ENCODE results near the gene SAA4. TPM values are rescaled to one million over a fixed set of nuclear protein-coding genes. Genes with fewer than 3 reads are reported as not detected.
A peak's percentile ranks its signal among the peaks of the same experiment; 100 is the strongest.

SAA4 gene
- total RNA-seq, 6 experiments from 2014 or later = 798 to 1,388 (median 1,016) TPM

- intact Hi-C loops (cut with DNase I) = no loop called here
- Histone ChIP-seq H3K9me3 (no peaks in the 10 kb centered on the region), H3K27me3 (no peaks in the 10 kb centered on the region), H3K36me3 (no peaks in the 10 kb centered on the region), H3K4me1 (peaks cover 0 to 33% (median 0%) of the 10 kb centered on the region in 4 donors), H3K27ac (peak overlapping the region in 1 of 3 donors; percentile 16), H3K4me3 (no peak overlapping the region)
- 0% methylated on average over 1 of the region's 2 CpGs for WGBS (ENCODE audit: insufficient coverage, low coverage, low lambda C conversion rate, missing lambda C conversion rate)
- ATAC-seq (peak; percentile 20 to 78 (median 64)), DNase-seq (peak in 2 of 3 donors; percentile 65 to 68)
- no peak for TF ChIP-seq POLR2A (IDR thresholded peaks at IDR 0.05)
Measured at GRCh38 chr11:18230859-18231258, 5.7 kb downstream of the SAA4 start.

- no peak overlapping the region for H3K4me3 ChIP-seq
- ATAC-seq = no peak
Measured at GRCh38 chr11:18229501-18229900, 7.1 kb downstream of the SAA4 start.

GRCh38 chr11:18225913-18226312 lies 10.7 kb downstream of the SAA4 start:
- Histone ChIP-seq H3K4me1 (peaks cover 0 to 20% (median 7%) of the 10 kb centered on the region in 4 donors), H3K4me3 (no peak overlapping the region), H3K36me3 (no peaks in the 10 kb centered on the region), H3K27me3 (no peaks in the 10 kb centered on the region), H3K27ac (no peak overlapping the region), H3K9me3 (no peaks in the 10 kb centered on the region)
- intact Hi-C loops (cut with DNase I) = no loop called here
- DNase-seq = no peak
- ATAC-seq = no peak
- no peak for TF ChIP-seq CTCF (IDR thresholded peaks at IDR 0.05)
- TF ChIP-seq POLR2A (IDR thresholded peaks at IDR 0.05) = no peak
- 46% methylated on average over 1 of the region's 2 CpGs for WGBS (ENCODE audit: insufficient coverage, low coverage, low lambda C conversion rate, missing lambda C conversion rate)

More at GRCh38 chr11:18229501-18229900, 7.1 kb downstream of the SAA4 start:
- Histone ChIP-seq H3K27me3 (no peaks in the 10 kb centered on the region), H3K27ac (no peak overlapping the region), H3K36me3 (no peaks in the 10 kb centered on the region), H3K4me1 (peaks cover 0 to 35% (median 3%) of the 10 kb centered on the region in 4 donors), H3K9me3 (no peaks in the 10 kb centered on the region)
- intact Hi-C loops (cut with DNase I) = no loop called here
- 20% methylated on average over 2 of the region's 3 CpGs for WGBS (ENCODE audit: insufficient coverage, low coverage, low lambda C conversion rate, missing lambda C conversion rate)
- no peak for DNase-seq
- TF ChIP-seq POLR2A (IDR thresholded peaks at IDR 0.05) = no peak
- no peak for TF ChIP-seq CTCF (IDR thresholded peaks at IDR 0.05)

- Histone ChIP-seq H3K4me3 (no peak overlapping the region), H3K4me1 (peaks cover 0 to 20% (median 7%) of the 10 kb centered on the region in 4 donors), H3K27me3 (no peaks in the 10 kb centered on the region), H3K36me3 (no peaks in the 10 kb centered on the region), H3K27ac (peak overlapping the region in 2 of 3 donors; percentile 53 to 55), H3K9me3 (no peaks in the 10 kb centered on the region)
- DNase-seq (no peak), ATAC-seq (peak; percentile 90 to 96 (median 94))
- no peak for TF ChIP-seq POLR2A (IDR thresholded peaks at IDR 0.05)
- TF ChIP-seq CTCF (IDR thresholded peaks at IDR 0.05) = no peak
- intact Hi-C loops (cut with DNase I) = no loop called here
- 28% methylated on average over 3 of the region's 3 CpGs for WGBS (ENCODE audit: insufficient coverage, low coverage, low lambda C conversion rate, missing lambda C conversion rate)
Measured at GRCh38 chr11:18223591-18224387, 12.8 kb downstream of the SAA4 start.

- intact Hi-C loops (cut with DNase I) = no loop called here
- TF ChIP-seq POLR2A (IDR thresholded peaks at IDR 0.05) = no peak
- no peak for TF ChIP-seq CTCF (IDR thresholded peaks at IDR 0.05)
- peaks cover 0 to 20% (median 7%) of the 10 kb centered on the region in 4 donors for H3K4me1 ChIP-seq
- DNase-seq (no peak), ATAC-seq (no peak)
- H3K27me3 ChIP-seq = no peaks in the 10 kb centered on the region
- no peaks in the 10 kb centered on the region for H3K36me3 ChIP-seq
- H3K9me3 ChIP-seq = no peaks in the 10 kb centered on the region
- WGBS (ENCODE audit: insufficient coverage, low coverage, low lambda C conversion rate, missing lambda C conversion rate) = 69% methylated on average over 3 of the region's 3 CpGs
- H3K4me3 ChIP-seq = no peak overlapping the region
- H3K27ac ChIP-seq = no peak overlapping the region
Measured at GRCh38 chr11:18222814-18223421, 13.7 kb downstream of the SAA4 start.
